Activated CD8-positive, alpha-beta T cell treated with anti-CD3 and anti-CD28 coated beads for 36 hours (primary cell): ENCODE data around the gene CYP27B1. TPM values are rescaled to one million over a fixed set of nuclear protein-coding genes. Genes with fewer than 3 reads are reported as not detected.

ENCODE experiments used
- ATAC-seq: fragments of 200-7000 bp; cut with Tn5 transposase; one replicate; pipeline ENCODE4 v1.10.0; 2021; ENCODE audit warnings: mild to moderate bottlenecking, moderate library complexity
- CTCF ChIA-PET: fragments of 350-600 bp; sonication (Branson Sonifier 250); formaldehyde crosslinking; loops from one replicate; lab custom pipeline; 2021; ENCODE audit warnings: antibody characterized with exemption; lab: Charles Lee
- POLR2A ChIA-PET: fragments of 350-600 bp; sonication (Branson Sonifier 250); formaldehyde crosslinking; loops from one replicate; lab custom pipeline; 2021; ENCODE audit warnings: antibody characterized with exemption; lab: Charles Lee
- DNase-seq: peaks from one replicate; pipeline ENCODE4 v3.0.0-alpha.2; 2020
- H3K27ac Mint-ChIP-seq: one replicate; pipeline ENCODE4 v1.8.0; 2021; ENCODE audit warnings: mild to moderate bottlenecking, mixed read lengths
- H3K27me3 Mint-ChIP-seq: one replicate; pipeline ENCODE4 v1.8.0; 2021; ENCODE audit warnings: mixed read lengths
- H3K36me3 Mint-ChIP-seq: one replicate; pipeline ENCODE4 v1.8.0; 2021; ENCODE audit warnings: low read depth, mixed read lengths
- H3K4me1 Mint-ChIP-seq: one replicate; pipeline ENCODE4 v1.8.0; 2021; ENCODE audit warnings: low read depth, mixed read lengths
- H3K4me3 Mint-ChIP-seq: one replicate; pipeline ENCODE4 v1.8.0; 2021; ENCODE audit warnings: mild to moderate bottlenecking, moderate library complexity, mixed read lengths
- H3K9me3 Mint-ChIP-seq: one replicate; pipeline ENCODE4 v1.8.0; 2021; ENCODE audit warnings: mixed read lengths
- CTCF ChIP-seq: fragments of 200-600 bp; IDR thresholded peaks from one replicate; pipeline ENCODE4 v1.8.0; 2022; ENCODE audit warnings: antibody characterized with exemption, mild to moderate bottlenecking
- intact Hi-C: fragments of 100-400 bp; cut with micrococcal nuclease; formaldehyde crosslinking; loops from one replicate; pipeline ENCODE4 v1.10.0; 2022
- total RNA-seq, 2 experiments: library from RNA; stranded (reverse); gene quantifications; one replicate each; pipeline ENCODE4 v1.2.3, GENCODE V29; 2021

Gene CYP27B1
- total RNA-seq, 2 experiments from 2014 or later = 7.6 to 7.9 TPM

DNA sequence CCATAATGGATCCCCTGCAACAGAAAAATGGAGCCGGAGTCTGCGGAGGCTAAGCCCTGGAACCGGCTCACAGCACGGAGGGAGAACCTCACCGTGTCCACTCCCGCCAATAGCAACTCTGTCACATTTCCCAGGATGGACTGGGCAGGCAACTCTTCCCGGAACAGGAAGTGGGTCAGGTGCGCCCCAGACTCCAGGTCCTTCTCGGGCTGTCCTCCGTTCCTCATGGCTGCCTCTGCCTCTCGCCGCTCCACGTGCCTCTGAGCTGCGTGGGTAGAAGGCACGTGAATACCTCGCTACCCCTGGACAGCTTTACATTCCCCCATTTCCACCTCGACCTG lies 2.2 kb downstream of the CYP27B1 start:
- DNase-seq (peak; percentile 52), ATAC-seq (peak; percentile 21)
- H3K36me3 Mint-ChIP-seq = peaks cover 51% of the 10 kb centered on the region
- POLR2A ChIA-PET = interaction anchor here (0.7 to 1.6 kb wide), 8 partner anchors 8 to 164 kb away, joined by 3 to 10 read pairs (median 4); partner anchors contain the start of genes MARCHF9 and TSFM
- intact Hi-C loops = no loop called here
- peak overlapping the region; percentile 70 for H3K27ac Mint-ChIP-seq
- no peak for TF ChIP-seq CTCF
- H3K27me3 Mint-ChIP-seq = peaks cover 6% of the 10 kb centered on the region
- peaks cover 34% of the 10 kb centered on the region for H3K4me1 Mint-ChIP-seq
- H3K4me3 Mint-ChIP-seq = peak overlapping the region; percentile 80
- H3K9me3 Mint-ChIP-seq = no peaks in the 10 kb centered on the region
- CTCF ChIA-PET = interaction anchor here (0.7 to 10.4 kb wide), 9 partner anchors 8 to 141 kb away, joined by 3 to 122 read pairs (median 3); partner anchors contain the start of genes CDK4, EEF1AKMT3, MARCHF9 and METTL1

DNA sequence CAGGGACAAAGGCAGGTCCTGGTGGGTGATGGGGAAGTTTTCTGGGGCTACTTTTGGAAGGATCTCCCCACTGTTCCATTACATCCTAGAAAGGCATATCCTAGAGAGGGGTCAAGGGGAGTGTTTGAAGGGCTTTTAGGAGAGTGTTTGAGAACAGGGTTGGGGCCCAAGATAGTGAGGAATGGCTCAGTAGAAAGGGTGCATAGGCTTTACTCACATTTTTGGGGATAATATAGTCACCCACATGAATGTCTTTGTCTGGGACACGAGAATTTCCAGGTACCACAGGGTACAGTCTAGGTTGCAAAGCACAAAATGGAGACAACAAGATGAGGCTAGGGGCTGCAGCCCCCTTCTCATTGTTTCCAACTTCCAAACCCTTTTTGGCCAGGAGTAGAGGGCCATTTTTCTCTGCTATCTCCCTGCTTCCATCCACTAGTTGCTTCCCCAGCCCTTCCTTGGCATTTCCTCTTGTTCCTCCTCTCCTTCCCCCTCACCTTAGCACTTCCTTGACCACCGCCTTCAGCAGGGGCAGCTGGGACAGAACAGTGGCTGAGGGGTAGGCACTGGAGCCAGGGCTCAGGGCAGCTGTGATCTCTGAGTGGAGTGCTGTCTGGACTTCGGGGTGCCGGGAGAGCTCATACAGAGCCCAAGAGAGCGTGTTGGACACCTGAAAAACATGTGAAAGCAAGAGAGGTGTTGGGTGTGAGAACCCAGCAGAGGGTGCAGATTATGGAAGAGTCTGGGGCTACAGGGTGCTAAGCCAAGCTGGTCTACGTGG lies 2.8 kb downstream of the CYP27B1 start:
- H3K9me3 Mint-ChIP-seq = no peaks in the 10 kb centered on the region
- peak overlapping the region; percentile 80 for H3K4me3 Mint-ChIP-seq
- H3K4me1 Mint-ChIP-seq = peaks cover 38% of the 10 kb centered on the region
- no peak for TF ChIP-seq CTCF
- H3K27ac Mint-ChIP-seq = peak overlapping the region; percentile 70
- H3K27me3 Mint-ChIP-seq = peaks cover 6% of the 10 kb centered on the region
- intact Hi-C loops = no loop called here
- peaks cover 52% of the 10 kb centered on the region for H3K36me3 Mint-ChIP-seq
- DNase-seq (no peak), ATAC-seq (no peak)
- ChIA-PET POLR2A (interaction anchor here (0.7 to 1.6 kb wide), 8 partner anchors 7 to 131 kb away, joined by 3 to 10 read pairs (median 4); partner anchors contain the start of genes CTDSP2, MARCHF9 and TSFM), CTCF (interaction anchor here (0.7 to 10.4 kb wide), 10 partner anchors 8 to 142 kb away, joined by 3 to 122 read pairs (median 3); partner anchors contain the start of genes CDK4, EEF1AKMT3, MARCHF9 and METTL1)

DNA sequence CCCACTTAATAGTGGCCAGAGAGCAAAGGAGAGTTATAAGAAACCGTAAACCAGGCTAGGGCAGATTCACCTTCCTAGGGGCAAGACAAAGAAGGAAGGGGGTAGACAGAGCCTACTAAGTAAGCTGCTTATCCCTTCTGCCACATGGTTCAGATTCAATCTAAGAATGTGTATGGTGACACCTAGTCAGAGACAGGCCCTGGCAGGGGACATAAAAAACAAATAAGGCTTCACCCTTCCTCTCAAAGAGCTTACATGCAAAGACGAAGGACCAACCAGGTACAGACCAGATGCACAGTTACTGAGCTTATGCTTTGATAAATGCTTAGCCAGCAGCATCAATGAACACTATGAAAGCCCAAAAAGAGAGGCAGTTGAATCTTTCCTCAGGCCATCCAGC lies 4.4 kb downstream of the CYP27B1 start:
- Mint-ChIP-seq H3K9me3 (no peaks in the 10 kb centered on the region), H3K4me3 (no peak overlapping the region), H3K4me1 (peaks cover 42% of the 10 kb centered on the region), H3K27ac (no peak overlapping the region), H3K27me3 (peaks cover 6% of the 10 kb centered on the region), H3K36me3 (peaks cover 49% of the 10 kb centered on the region)
- ATAC-seq = no peak
- ChIA-PET POLR2A (interaction anchor here (1.2 kb wide), 1 partner anchor 10 kb away, joined by 3 read pairs; the partner anchor contains the start of genes EEF1AKMT3 and METTL1), CTCF (interaction anchor here (0.7 to 10.4 kb wide), 3 partner anchors 16 to 142 kb away, joined by 3 to 122 read pairs (median 3); partner anchors contain the start of genes EEF1AKMT3, METTL1, TSFM and TSPAN31)
- no peak for TF ChIP-seq CTCF
- intact Hi-C loops = no loop called here
- no peak for DNase-seq

DNA sequence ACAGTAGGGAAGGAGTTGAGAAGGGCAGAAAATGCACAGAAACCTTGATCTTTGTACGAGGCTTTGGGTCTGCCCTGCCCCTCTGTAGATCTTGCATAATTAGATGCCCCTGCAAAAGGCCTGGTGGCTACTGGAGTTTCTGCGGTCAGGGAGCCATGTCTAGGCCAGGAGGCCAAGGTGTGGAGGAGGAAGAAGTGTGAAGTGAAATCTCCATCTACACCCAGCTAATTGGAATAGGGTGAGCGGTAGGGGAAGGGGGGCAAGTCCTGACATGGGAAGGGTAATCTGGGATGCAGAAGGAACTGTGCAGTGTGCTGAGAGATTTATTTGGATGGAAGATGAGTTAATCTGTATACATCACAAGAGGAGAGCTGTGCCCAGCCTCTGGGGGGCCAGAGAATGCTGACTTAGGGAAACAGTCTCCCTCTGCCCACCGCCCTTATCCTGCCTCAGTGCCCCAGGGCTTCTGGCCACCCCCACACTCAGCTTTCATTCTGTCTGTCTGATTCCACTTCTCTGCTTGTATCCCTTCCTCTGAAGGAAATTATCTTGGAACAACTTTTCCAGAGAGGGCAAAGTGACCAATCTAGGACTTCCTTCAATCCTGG lies 5.4 kb downstream of the CYP27B1 start:
- ChIA-PET CTCF (interaction anchor here (0.8 to 10.4 kb wide), 3 partner anchors 17 to 143 kb away, joined by 3 to 122 read pairs (median 4); partner anchors contain the start of genes EEF1AKMT3, METTL1 and TSFM), POLR2A (interaction anchor here (0.9 to 1.2 kb wide), 3 partner anchors 11 to 137 kb away, joined by 3 read pairs; partner anchors contain the start of genes EEF1AKMT3, METTL1 and TSFM)
- DNase-seq (no peak), ATAC-seq (no peak)
- no peak overlapping the region for H3K4me3 Mint-ChIP-seq
- H3K9me3 Mint-ChIP-seq = no peaks in the 10 kb centered on the region
- H3K36me3 Mint-ChIP-seq = peaks cover 55% of the 10 kb centered on the region
- intact Hi-C loops = no loop called here
- H3K27me3 Mint-ChIP-seq = peaks cover 3% of the 10 kb centered on the region
- TF ChIP-seq CTCF = no peak
- no peak overlapping the region for H3K27ac Mint-ChIP-seq
- H3K4me1 Mint-ChIP-seq = peaks cover 42% of the 10 kb centered on the region
